Activated CD4-positive, alpha-beta T cell treated with anti-CD3 and anti-CD28 coated beads, Interleukin-2, amount 50 U/mL, for 4 hours (primary cell): ENCODE measurements around the gene NSD1.
"Not testable (repeated sequence)": the region's sequence is repeated elsewhere in the genome, so short reads cannot be mapped to it uniquely, and the experiment has no call there.

Source experiments
- DNase-seq, 2 experiments: peaks; one replicate each; pipeline ENCODE4 v3.0.0-alpha.2; 2020

Gene NSD1

DNA sequence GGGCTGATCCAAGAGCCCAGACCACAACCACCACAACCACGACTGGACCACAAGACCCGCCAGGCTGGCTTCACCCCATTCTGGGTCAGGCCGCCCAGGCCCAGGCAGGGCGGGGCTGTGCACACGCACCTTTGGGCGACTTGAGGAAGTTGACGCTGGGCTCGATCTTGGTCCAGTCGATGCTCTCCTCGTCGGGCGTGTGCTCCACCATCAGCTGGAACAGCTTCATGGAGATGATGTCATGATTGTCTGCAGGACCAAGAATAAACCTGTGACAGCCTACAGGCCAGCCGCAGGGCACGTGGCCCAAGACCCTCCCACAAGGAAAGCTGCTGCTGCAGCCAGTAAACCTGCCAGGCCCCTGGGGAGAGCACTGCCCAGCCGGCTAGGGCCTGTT is 200.6 kb downstream of the NSD1 start:
- DNase-seq = no peak

DNA sequence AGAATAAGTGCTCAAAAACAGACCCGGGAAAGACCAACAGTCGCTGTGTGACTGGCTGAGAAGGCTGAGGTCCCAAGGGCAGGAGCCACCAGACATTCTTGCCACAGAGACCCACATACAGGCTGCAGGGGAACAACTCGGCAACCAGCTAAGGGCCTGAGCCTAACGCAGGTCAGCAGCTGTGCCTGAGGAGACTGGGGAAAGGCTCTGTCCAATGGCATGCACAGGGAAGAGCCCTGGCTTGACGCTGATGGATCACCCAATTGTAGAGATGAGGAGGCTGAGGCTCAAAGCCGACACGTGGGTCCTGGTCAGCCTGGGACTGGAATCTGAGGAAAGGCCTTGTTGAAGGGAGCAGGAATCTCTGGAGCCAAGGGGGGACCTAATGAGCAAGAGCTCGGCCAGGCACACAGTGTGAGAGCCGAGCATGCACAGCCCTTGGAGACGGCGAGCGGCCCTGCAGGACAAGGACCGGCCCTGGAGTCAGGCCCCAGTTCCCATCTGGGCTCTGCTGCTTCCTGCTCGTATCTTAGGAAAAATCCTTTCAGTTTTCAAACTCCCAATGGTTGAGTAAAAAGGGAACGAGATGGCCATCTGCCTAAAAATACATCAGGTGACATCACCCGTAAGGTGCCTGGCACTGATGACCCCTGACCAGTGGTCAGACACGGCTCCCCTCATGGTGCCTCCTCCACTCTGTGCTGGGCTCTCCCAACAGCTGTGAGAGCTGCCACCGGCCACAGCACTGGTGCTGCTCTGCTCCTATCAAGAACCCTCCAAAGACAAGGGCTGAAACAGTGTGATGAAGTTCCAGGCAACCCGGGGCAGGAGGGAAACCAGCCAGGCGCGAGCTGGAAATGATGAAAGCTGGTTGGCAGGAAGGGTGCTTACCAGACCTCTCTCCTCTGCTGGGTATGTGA is 201.5 kb downstream of the NSD1 start:
- DNase-seq = no peak

DNA sequence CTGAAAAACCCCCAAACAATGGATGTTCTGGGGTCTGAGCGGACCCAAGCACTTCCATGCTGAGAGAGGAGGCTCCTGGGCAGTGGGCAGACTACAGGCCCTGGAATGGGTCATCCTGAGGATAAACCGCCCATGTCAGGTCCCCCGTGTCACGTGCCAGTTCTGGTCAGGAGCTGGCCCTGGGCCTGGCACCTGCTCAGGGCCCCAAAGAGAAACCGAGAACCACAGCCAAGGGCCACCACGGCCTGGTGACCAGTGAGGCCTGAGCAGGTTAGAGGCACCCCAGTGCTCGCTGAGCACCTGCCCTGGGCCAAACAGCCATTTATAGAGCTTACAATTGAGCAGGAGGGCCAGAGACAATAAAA is 202.1 kb downstream of the NSD1 start:
- no peak for DNase-seq

DNA sequence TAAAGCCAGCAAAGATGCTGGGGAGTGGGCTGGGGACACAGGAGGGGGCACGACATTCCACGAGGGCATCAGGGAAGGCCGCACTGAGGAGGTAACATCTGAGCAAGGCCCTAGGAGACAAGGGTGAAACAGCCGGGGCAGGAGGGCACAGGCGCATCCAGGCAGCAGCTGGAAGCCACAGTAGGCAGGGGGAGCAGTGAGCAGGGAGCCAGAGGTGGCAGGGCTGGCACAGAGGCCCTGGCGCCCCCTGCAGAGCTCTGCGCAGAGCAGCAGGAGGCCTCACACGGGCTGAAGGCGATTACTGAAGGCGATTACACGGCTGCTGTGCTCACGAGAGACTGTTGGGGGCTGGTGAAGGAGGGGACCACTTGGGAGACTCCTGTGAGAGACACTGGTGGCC is 202.5 kb downstream of the NSD1 start:
- DNase-seq = no peak

DNA sequence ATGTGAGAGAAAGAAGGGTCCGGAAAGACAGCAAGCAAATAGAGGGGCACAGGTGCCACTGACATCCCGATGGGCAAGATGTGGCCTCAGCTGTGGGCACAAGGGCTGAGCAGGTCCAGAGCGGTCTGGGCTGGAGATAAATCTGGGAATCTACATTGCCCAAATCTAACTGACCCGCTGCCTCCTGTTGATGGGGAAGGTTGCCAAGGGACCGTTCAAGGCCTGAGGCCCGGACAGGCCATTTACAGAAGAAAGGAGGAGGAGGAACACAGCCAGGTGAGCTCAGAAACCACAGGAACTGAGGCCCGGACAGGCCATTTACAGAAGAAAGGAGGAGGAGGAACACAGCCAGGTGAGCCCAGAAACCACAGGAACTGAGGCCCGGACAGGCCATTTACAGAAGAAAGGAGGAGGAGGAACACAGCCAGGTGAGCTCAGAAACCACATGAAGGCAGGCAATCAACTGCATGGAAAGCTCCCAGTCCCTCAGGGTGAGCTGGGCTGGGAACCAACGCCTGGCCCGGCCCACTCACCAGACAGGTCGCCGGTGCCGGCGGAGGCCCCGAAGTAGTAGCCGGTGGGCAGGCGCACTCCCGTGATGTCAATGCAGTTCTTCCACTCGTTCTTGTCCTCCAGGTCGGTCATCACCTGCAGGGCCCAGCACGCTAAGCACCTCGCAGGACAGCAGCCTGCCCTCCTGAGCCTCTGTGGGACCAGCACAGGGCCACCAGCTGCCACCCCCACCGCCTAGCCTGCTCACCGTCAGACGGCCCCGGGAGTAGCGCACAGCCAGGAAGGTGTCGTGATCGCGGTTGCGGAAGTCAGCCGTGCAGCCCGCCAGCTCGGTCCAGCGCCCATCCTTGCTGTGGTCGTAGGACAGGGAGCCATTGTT is 203.3 kb downstream of the NSD1 start:
- DNase-seq = no peak

DNA sequence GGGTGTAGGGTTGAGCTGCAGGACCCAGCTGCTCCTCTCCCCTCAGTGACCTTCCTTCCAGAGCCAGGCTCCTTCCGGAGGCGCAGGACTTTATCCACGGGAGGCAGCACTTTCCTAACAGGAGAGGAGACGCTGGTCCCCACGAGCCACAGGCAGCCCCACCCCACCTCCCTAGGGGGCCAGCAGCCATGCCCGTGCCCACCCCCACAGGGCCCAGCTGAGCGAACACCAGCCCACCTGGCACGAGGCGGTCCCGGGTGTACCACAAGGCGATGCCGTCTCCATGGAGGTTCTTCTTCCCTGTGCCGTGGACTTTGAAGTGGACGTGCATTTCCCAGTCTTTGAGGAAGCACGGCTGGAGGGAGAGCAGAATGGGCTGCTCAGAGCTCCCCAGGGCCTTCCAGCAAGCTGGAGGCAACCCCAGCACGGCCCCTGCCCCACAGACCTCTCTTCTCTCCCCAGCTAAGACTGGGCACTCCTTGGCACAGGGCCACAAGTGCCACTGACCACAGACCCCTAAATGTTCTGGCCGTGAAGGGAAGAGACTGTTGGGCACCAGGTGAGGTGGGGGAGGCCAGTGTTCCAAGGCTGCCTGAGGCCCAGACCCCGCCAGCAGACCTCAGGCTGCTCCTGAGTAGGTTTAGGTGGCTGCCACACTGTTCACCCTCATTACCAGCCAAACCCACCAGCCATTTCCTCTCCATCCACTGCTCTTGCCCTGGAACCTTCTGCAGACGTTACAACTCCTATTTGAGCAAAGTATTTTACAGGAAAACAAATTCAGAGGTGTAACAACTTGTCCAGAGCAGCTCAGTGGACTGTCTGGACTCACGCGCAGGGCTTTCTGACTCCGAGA is 204.9 kb downstream of the NSD1 start:
- no peak for DNase-seq

DNA sequence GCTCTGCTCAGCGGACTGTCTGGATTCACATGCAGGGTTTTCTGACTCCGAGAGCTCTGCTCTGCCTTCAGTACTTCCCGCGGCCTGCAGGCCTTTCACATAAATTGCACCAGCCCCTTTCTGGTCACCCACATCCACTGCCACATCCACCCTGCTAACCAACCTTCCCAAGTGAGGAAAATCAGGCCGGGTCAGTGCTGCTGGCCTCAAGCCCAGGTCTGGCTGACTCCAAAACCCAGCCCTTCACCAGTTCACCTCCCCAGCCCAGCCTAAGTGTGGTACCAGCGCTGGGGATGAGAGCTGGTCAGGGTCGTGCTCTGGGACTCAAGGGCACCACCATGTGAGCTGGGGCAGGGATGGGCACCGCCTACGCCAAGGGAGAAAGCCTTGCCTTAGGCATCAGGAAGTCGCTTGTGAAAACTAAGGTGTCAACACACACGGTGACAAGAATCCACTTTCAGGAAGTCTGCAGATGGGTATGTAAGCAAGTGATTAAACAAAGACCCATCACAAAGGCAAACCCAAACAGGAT is 205.6 kb downstream of the NSD1 start:
- DNase-seq = no peak

DNA sequence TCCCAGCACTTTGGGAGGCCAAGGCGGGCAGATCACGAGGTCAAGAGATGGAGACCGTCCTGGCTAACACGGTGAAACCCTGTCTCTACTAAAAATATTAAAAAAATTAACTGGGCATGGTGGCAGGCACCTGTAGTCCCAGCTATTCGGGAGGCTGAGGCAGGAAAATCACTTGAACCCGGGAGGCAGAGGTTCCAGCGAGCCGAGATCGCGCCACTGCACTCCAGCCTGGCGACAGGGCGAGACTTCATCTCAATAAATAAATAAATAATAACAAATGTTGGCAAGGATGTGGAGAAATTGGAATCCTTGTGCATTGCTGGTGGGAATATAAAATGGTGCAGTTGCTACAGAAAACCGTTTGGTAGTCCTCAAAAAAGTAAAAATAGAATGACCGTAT is 209.4 kb downstream of the NSD1 start:
- not testable (repeated sequence) for DNase-seq

DNA sequence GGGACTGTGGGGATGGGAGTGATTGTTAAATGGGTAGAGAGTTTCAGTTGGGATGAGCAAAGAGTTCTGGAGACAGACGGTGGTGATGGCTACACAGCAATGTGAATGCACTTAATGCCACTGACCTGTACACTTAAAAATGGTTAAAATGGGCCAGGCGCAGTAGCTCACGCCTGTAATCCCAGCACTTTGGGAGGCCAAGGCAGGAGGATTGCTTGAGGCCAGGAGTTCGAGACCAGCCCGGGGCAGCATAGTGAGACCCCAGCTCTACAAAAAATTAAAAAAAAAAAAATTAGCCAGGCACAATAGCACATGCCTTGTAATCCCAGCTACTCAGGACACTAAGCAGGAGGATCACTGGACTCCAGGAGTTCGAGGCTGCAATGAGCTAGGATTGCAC is 210.2 kb downstream of the NSD1 start:
- DNase-seq = no peak

DNA sequence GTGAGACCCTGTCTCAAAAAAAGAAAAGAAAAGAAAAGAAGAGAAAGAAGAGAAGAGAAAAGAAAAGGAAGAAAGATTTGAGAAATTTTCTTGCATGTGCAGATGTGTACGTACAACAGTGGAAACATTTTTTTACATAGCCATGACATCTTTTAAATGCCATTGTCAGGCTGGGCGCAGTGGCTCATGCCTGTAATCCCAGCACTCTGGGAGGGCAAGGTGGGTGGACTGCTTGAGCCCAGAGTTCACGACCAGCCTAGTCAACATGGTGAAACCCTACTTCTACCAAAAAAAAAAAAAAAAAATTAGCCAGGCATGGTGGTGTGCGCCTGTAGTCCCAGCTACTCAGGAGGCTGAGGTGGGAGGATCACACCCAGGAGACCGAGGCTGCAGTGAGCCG is 211.3 kb downstream of the NSD1 start:
- DNase-seq = no peak

DNA sequence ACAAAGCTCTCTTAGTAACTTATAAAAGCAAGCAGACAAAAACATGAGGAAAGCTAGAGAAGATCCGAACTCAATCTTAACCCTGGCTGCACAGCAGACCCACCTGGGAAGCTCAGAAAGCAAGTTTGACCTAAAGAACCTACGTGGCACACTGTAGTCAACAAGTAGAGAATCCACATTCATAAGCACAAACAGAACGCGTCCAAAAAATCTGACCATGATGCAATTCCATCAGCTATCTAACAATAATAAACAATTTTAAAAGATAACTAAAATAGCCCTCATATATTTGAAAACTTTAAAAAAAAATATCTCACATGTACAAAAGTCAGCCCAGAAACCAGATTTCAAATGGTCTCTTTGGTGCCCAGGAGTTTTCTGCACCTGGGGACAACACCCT is 213.2 kb downstream of the NSD1 start:
- no peak for DNase-seq

DNA sequence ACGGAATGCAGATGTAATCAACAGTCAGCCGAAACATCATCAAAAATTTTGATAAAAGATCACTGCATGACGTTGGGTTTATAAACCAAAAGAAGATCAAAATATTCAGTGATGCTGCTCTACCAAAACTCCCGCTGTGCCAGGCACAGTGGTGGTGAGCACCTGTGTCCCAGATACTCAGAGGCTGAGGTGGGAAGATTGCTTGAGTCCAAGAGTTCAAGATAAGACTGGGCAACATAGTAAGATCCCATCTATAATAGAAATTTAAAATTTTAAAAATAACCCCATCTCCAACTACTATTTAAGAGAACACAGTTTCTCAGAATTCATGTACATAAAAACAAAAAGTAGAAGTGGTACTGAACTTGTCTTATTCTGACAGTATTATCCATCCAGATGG is 214.1 kb downstream of the NSD1 start:
- DNase-seq = no peak

DNA sequence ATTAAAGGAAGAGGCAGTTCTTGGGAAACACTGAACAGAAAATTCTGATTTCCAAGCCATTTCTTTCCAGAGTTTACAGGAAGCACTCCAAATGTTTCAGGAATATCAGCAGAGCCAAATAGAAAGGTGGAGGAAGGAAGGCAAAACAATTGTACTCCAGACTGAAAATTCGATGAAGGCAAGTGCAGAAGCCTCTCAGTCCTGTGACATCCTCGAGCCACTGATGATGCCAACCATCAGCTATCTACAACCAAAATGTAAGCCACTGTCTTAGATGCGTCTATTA is 215.7 kb downstream of the NSD1 start:
- DNase-seq = no peak

DNA sequence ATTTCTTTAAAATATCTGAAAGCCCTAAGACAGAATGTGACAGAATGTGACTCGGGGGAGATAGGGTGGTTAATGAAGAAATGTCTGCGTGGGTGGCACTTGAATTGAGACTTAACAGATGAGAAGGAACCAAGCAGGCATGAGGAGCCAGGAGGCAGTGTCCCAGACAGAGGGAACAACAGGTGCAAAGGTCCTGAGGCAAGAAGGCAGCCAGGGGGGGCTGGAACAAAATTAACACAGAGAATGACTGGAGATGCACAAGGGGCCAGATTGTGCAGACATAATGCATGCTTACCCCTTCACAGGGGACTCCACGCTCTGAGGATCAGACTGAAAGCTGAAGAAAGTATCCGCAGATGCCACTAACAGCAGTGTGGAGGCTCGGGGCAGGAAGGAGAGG is 216.2 kb downstream of the NSD1 start:
- no peak for DNase-seq
